OCI-LY1 (cell line): ENCODE data around the gene BAIAP2L1.

Source experiments
- CTCF ChIP-seq: fragments of 200-600 bp; sonication (generic), shearing (Covaris generic); IDR thresholded peaks from 2 replicates; pipeline ENCODE4 v1.5.1; 2017; ENCODE audit warnings: mild to moderate bottlenecking, antibody characterized with exemption, low read length, moderate library complexity, mixed read lengths
- EZH2 ChIP-seq: fragments of 200-600 bp; sonication (generic), shearing (Covaris generic); IDR thresholded peaks from 2 replicates; pipeline ENCODE4 v1.8.0; 2017; ENCODE audit warnings: borderline replicate concordance, mixed run types, mild to moderate bottlenecking, antibody characterized with exemption, low read length, moderate library complexity, mixed read lengths

GRCh38 chr7:98448766-98449165, 47.9 kb upstream of the BAIAP2L1 start:
- TF ChIP-seq CTCF (no peak), EZH2 (no peak)
